Tibial artery (tissue), 4 donors: Measurements from ENCODE around the gene DAG1.
A peak's percentile ranks its signal among the peaks of the same experiment; 100 is the strongest.

Source experiments
- DNase-seq, 2 donors: peaks; one replicate each; pipeline ENCODE4 v3.0.0-alpha.2; 2019
- H3K27ac ChIP-seq, 2 donors: fragments of 200-600 bp; sonication (generic) in 1 of 2; 1 replicate in 1 of 2; 2 replicates in 1 of 2; pipeline ENCODE4 v1.5.1; 2018 to 2019; ENCODE audit warnings: mild to moderate bottlenecking in 1 of 2
- H3K27me3 ChIP-seq, 2 donors: fragments of 200-600 bp; sonication (generic) in 1 of 2; one replicate each; pipeline versions ENCODE4 v1.5.1 to v1.6.0; 2016 to 2019
- H3K36me3 ChIP-seq, 3 donors: fragments of 200-600 bp; sonication (generic) in 2 of 3; one replicate each; pipeline ENCODE4 v1.5.1; 2016 to 2019; ENCODE audit warnings: mild to moderate bottlenecking in 2 of 3
- H3K4me1 ChIP-seq, 4 donors: fragments of 200-600 bp; sonication (generic) in 2 of 4; 1 replicate in 3 of 4; 2 replicates in 1 of 4; pipeline ENCODE4 v1.5.1; 2016 to 2019
- H3K4me3 ChIP-seq, 2 donors: fragments of 200-600 bp; sonication (generic) in 1 of 2; 1 replicate in 1 of 2; 2 replicates in 1 of 2; pipeline ENCODE4 v1.5.1; 2018 to 2019; ENCODE audit warnings: mild to moderate bottlenecking in 2 of 2
- H3K9me3 ChIP-seq, 3 donors: fragments of 200-600 bp; sonication (generic) in 1 of 3; one replicate each; pipeline ENCODE4 v1.5.1; 2016 to 2019
- CTCF ChIP-seq, 2 experiments: fragments of 200-600 bp in 1 of 2; fragments of 450-650 bp in 1 of 2; IDR thresholded peaks; one replicate each; pipeline ENCODE4 v1.5.1; 2017 to 2019; ENCODE audit warnings: antibody characterized with exemption in 2 of 2, mild to moderate bottlenecking in 1 of 2, moderate library complexity in 1 of 2
- intact Hi-C: fragments of 100-400 bp; cut with DNase I; formaldehyde crosslinking; loops from one replicate; pipeline ENCODE4 v1.15.0; 2023; ENCODE audit warnings: low total_unique reads

The DAG1 gene

GRCh38 chr3:49469936-49470713 lies at the start of gene DAG1:
DAG1 (plus strand) TSS chr3:49470267; CDS start chr3:49510535, 40,268 bp downstream.
- intact Hi-C loops: no loop called here
- DNase-seq: peak; percentile 99 to 100
- H3K4me1 ChIP-seq: peaks cover 0 to 37% (median 26%) of the 10 kb centered on the region in 4 donors

DNA sequence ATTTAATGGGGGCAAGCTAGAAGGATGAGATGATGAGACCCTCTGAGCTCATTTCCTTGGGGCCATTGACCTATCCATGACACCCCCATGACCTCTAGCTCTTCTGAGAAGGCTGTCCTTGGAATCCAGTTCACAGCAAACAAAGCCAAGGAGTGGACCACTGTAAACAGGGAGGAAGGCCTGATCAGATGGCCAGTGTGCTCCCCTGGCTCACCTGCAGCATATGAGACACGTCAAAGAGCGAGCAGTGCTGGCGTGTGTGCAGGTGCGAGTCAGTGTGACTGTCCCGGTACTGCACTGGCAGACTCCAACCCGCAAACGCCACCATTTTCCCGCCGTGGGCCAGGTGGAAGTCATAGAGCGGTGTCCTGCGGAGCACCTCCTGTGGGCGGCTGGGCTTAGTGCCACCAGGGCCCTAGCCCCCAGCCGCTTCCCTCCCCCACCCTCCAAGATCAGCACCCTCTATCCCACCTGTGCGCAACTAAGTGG lies 48.1 kb upstream of the DAG1 start:
- Histone ChIP-seq H3K36me3 (peaks cover 0 to 62% (median 17%) of the 10 kb centered on the region in 3 donors), H3K27me3 (no peaks in the 10 kb centered on the region), H3K4me3 (peak overlapping the region; percentile 39 to 44), H3K9me3 (no peaks in the 10 kb centered on the region), H3K4me1 (peaks cover 0 to 19% (median 12%) of the 10 kb centered on the region in 4 donors), H3K27ac (peak overlapping the region in 1 of 2 donors; percentile 69)
- intact Hi-C loops: no loop called here
- no peak for TF ChIP-seq CTCF (IDR thresholded peaks at IDR 0.05)
- no peak for DNase-seq

More at GRCh38 chr3:49469936-49470713, at the start of gene DAG1:
- Histone ChIP-seq H3K9me3 (no peaks in the 10 kb centered on the region), H3K36me3 (no peaks in the 10 kb centered on the region), H3K4me3 (peak within 1 kb of the TSS; percentile 68 to 72), H3K27me3 (no peaks in the 10 kb centered on the region), H3K27ac (peak within 1 kb of the TSS; percentile 91 to 95)
- TF ChIP-seq CTCF (IDR thresholded peaks at IDR 0.05): no peak

DNA sequence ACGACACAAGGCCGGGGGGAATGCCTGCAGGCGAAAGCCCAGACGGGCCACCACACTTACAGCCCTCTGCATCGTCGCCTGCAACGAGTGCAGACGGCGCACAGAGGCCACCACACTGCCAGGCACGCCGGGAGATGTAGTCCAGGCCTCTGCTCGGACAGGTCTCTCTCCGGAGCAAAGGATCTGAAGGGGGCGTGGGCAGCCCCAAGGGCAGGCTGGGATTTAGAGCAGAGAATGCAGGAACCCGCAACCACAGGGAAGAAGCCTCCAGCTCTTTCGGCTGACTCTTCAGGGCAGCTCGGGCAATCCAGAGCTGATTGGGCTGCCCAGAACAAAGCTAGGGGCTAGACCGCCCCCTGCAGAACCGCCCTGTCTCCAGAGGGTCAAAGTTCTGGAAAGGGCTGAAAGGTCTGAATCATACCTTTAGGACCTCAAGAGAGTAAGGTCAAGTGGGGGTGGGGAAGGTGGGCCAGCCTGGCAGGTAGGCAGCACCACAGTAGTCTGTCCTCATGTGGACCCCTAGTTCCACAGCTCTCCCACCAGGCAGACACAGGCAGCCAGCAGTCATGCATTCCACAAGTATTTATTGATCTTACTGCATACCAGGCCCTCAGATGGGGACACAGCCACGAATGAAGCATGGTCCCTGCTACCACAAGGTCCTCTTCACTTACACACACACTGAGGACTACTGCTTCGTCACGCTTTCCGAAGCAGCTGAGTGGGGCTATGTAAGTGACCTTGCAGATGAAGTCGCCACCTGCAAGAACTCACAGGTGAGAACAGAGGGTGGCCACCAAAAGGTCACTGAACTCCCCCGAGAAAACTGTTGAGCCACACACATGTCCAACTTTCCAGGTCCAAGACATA lies 47.5 kb upstream of the DAG1 start, which contains the start of gene AMT:
Gene AMT, minus strand, starts transcription at position 95 of the 870 bp plus-strand sequence. Its CDS starts 23 bp downstream, at position 72.
- no peak for DNase-seq
- no peaks in the 10 kb centered on the region for H3K9me3 ChIP-seq
- H3K27ac ChIP-seq: peak within 1 kb of the TSS in 1 of 2 donors; percentile 69
- H3K27me3 ChIP-seq: no peaks in the 10 kb centered on the region
- TF ChIP-seq CTCF (IDR thresholded peaks at IDR 0.05): no peak
- intact Hi-C loops: no loop called here
- peaks cover 0 to 56% (median 17%) of the 10 kb centered on the region in 3 donors for H3K36me3 ChIP-seq
- peak within 1 kb of the TSS; percentile 39 to 44 for H3K4me3 ChIP-seq
- H3K4me1 ChIP-seq: peaks cover 0 to 19% (median 12%) of the 10 kb centered on the region in 4 donors

- Histone ChIP-seq H3K9me3 (no peaks in the 10 kb centered on the region), H3K4me3 (no peak overlapping the region), H3K36me3 (peaks cover 0 to 36% (median 17%) of the 10 kb centered on the region in 3 donors), H3K4me1 (peaks cover 0 to 28% (median 16%) of the 10 kb centered on the region in 4 donors), H3K27ac (no peak overlapping the region), H3K27me3 (no peaks in the 10 kb centered on the region)
- no peak for DNase-seq
- no peak for TF ChIP-seq CTCF (IDR thresholded peaks at IDR 0.05)
- intact Hi-C loops: no loop called here
These were observed 45.3 kb upstream of the DAG1 start for GRCh38 chr3:49424816-49425215.

- no peak overlapping the region for H3K27ac ChIP-seq
- DNase-seq: no peak
- H3K4me3 ChIP-seq: no peak overlapping the region
- no peaks in the 10 kb centered on the region for H3K27me3 ChIP-seq
- TF ChIP-seq CTCF (IDR thresholded peaks at IDR 0.05): no peak
- intact Hi-C loops: no loop called here
- H3K36me3 ChIP-seq: peaks cover 0 to 22% (median 17%) of the 10 kb centered on the region in 3 donors
- H3K9me3 ChIP-seq: no peaks in the 10 kb centered on the region
- H3K4me1 ChIP-seq: peaks cover 0 to 20% (median 7%) of the 10 kb centered on the region in 4 donors
These were observed 42.5 kb upstream of the DAG1 start for GRCh38 chr3:49427586-49427985.
